Measurements from ENCODE around the gene NALF2.

- no peak for TF ChIP-seq POLR2A (IDR thresholded peaks at IDR 0.05)
- TF ChIP-seq, protein P1, sequence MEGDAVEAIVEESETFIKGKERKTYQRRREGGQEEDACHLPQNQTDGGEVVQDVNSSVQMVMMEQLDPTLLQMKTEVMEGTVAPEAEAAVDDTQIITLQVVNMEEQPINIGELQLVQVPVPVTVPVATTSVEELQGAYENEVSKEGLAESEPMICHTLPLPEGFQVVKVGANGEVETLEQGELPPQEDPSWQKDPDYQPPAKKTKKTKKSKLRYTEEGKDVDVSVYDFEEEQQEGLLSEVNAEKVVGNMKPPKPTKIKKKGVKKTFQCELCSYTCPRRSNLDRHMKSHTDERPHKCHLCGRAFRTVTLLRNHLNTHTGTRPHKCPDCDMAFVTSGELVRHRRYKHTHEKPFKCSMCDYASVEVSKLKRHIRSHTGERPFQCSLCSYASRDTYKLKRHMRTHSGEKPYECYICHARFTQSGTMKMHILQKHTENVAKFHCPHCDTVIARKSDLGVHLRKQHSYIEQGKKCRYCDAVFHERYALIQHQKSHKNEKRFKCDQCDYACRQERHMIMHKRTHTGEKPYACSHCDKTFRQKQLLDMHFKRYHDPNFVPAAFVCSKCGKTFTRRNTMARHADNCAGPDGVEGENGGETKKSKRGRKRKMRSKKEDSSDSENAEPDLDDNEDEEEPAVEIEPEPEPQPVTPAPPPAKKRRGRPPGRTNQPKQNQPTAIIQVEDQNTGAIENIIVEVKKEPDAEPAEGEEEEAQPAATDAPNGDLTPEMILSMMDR (IDR thresholded peaks at IDR 0.05 in 4 of 5, conservative IDR thresholded peaks at IDR 0.05 in 1 of 5): no peak
Measured at GRCh38 chrX:69507500-69507789, 3.3 kb downstream of the NALF2 start.
